Uterus (tissue), 2 donors: ENCODE measurements around the gene ASCC3.

Source experiments
- CTCF ChIP-seq, 4 experiments: fragments of 200-600 bp in 2 of 4; fragments of 450-650 bp in 2 of 4; sonication (generic) in 2 of 4; IDR thresholded peaks; one replicate each; pipeline ENCODE4 v1.5.1; 2016 to 2019; ENCODE audit warnings: antibody characterized with exemption in 4 of 4, mild to moderate bottlenecking in 2 of 4, moderate library complexity in 1 of 4
- POLR2A ChIP-seq, 2 donors: fragments of 450-650 bp; IDR thresholded peaks; one replicate each; pipeline ENCODE4 v1.6.1; 2016; ENCODE audit warnings: antibody characterized with exemption in 2 of 2, mild to moderate bottlenecking in 1 of 2, moderate library complexity in 1 of 2

GRCh38 chr6:100883347-100883746 is 2.2 kb upstream of the ASCC3 start:
- TF ChIP-seq POLR2A (IDR thresholded peaks at IDR 0.05) (no peak), CTCF (IDR thresholded peaks at IDR 0.05) (no peak)
